Cardiac muscle cell (in vitro differentiated cells and primary cell): ENCODE results near the gene NPR3. TPM values are rescaled to one million over a fixed set of nuclear protein-coding genes. Genes with fewer than 3 reads are reported as not detected.

Source experiments
- DNase-seq, 2 donors: peaks; one replicate each; pipeline versions ENCODE4 v3.0.0 to v3.0.0-alpha.2; 2010 to 2017; ENCODE audit warnings: low read depth in 1 of 2, low spot score in 1 of 2
- H3K27ac ChIP-seq: fragments of 200-600 bp; sonication (generic); 2 replicates; pipeline ENCODE4 v1.5.1; 2016
- H3K27me3 ChIP-seq: fragments of 200-600 bp; sonication (generic); 2 replicates; pipeline ENCODE4 v1.6.0; 2016; ENCODE audit warnings: control low read depth
- H3K36me3 ChIP-seq: fragments of 200-600 bp; sonication (generic); 2 replicates; pipeline ENCODE4 v1.5.1; 2016; ENCODE audit warnings: control low read depth
- H3K4me1 ChIP-seq: fragments of 200-600 bp; sonication (generic); 2 replicates; pipeline ENCODE4 v1.8.1; 2017; ENCODE audit warnings: low read depth, mild to moderate bottlenecking, mixed run types
- H3K4me3 ChIP-seq: fragments of 200-600 bp; sonication (generic); 2 replicates; pipeline ENCODE4 v1.5.1; 2016; ENCODE audit warnings: mild to moderate bottlenecking
- H3K9me3 ChIP-seq: fragments of 200-600 bp; sonication (generic); 2 replicates; pipeline ENCODE4 v1.5.1; 2017; ENCODE audit warnings: low read depth, mild to moderate bottlenecking, control low read depth
- polyA plus RNA-seq: library from polyadenylated mRNA; unstranded; fragments of >200 nt; fragmentation: Nextera tagmentation; extraction: Ambion mirVana; gene quantifications from 2 replicates; pipeline ENCODE4 v1.2.1, GENCODE V29; 2016
- total RNA-seq: library from RNA; depleted of rRNA; stranded (reverse); fragments of >200 nt; gene quantifications from 2 replicates; pipeline ENCODE4 v1.2.3, GENCODE V29; 2016
- TF ChIP-seq, protein P1 (sequence below): IDR thresholded peaks from 2 replicates; pipeline ENCODE4 v1.5.1; 2012; ENCODE audit warnings: low read depth, mild to moderate bottlenecking, low read length

NPR3 gene
- total and polyA plus RNA-seq, 2 experiments from 2014 or later, result 0.23 to 2.7 TPM

DNA sequence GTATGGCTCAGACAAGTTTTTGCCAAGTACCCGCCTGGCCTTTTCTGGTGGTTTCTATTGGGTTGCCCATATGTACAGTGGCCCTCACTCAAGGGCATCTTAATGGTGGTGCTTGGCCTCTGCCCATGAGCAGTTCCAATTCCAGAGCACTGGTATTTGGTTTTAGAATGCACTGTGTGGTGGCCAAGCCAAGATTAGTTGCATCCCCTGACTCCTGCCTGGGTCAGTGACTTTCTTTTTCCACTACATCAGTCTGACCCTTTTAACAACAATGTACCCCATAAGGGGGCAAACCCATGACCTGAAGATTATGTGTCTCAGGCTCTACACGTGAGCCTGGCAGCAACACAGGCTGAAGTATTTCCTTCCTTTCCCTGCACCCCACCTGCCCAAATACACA lies 34.2 kb downstream of the NPR3 start:
- DNase-seq, result no peak
- Histone ChIP-seq H3K27me3 (peaks cover 20% of the 10 kb centered on the region), H3K27ac (no peak overlapping the region), H3K9me3 (no peaks in the 10 kb centered on the region), H3K4me1 (no peaks in the 10 kb centered on the region), H3K4me3 (no peak overlapping the region), H3K36me3 (no peaks in the 10 kb centered on the region)
- TF ChIP-seq, protein P1, sequence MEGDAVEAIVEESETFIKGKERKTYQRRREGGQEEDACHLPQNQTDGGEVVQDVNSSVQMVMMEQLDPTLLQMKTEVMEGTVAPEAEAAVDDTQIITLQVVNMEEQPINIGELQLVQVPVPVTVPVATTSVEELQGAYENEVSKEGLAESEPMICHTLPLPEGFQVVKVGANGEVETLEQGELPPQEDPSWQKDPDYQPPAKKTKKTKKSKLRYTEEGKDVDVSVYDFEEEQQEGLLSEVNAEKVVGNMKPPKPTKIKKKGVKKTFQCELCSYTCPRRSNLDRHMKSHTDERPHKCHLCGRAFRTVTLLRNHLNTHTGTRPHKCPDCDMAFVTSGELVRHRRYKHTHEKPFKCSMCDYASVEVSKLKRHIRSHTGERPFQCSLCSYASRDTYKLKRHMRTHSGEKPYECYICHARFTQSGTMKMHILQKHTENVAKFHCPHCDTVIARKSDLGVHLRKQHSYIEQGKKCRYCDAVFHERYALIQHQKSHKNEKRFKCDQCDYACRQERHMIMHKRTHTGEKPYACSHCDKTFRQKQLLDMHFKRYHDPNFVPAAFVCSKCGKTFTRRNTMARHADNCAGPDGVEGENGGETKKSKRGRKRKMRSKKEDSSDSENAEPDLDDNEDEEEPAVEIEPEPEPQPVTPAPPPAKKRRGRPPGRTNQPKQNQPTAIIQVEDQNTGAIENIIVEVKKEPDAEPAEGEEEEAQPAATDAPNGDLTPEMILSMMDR, result no peak

DNA sequence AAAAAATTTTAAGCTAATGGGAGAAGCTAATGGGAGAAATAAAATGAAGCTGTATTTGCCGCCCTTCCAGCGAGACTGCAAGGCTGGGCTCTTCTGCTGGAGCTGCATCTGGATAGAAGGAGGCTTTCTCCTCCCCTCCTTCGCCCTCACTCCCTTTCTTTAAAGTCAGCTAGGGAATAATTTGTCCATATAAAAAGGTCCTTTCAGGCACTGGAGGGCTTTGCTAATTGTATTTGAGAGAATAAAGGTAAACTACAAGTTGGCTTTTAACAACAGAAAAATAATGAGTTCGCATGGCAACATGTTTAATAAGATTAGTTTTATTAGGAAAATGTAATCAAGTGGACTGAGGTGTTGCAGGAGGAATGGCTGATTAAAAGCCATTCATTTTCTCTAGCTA lies 41.3 kb downstream of the NPR3 start:
- Histone ChIP-seq H3K4me3 (no peak overlapping the region), H3K27ac (no peak overlapping the region), H3K27me3 (peaks cover 6% of the 10 kb centered on the region), H3K9me3 (no peaks in the 10 kb centered on the region), H3K36me3 (no peaks in the 10 kb centered on the region), H3K4me1 (no peaks in the 10 kb centered on the region)
- no peak for DNase-seq
- TF ChIP-seq, protein P1, result no peak

DNA sequence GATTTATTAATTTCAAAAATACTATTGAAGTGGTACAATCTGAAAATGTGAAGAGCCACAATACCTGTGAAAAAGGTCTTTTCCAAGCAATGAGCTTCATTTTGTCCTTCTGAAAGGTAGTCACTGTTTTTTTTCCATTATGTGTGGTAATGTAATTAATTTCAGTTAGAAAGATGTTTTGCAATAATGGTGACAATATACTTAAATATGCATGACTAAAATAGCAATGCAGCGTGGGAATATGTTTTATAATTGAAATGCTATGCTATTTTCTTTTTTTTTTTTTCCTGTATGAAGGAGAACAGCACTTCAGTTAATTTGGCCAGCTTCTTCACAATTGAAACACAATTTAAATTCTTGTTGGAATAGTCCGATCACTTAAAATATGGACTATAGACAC lies 41.9 kb downstream of the NPR3 start:
- Histone ChIP-seq H3K4me3 (no peak overlapping the region), H3K9me3 (no peaks in the 10 kb centered on the region), H3K27me3 (peaks cover 4% of the 10 kb centered on the region), H3K4me1 (no peaks in the 10 kb centered on the region), H3K36me3 (no peaks in the 10 kb centered on the region), H3K27ac (no peak overlapping the region)
- DNase-seq, result peak in 1 of 2 donors; percentile 38
- TF ChIP-seq, protein P1, result no peak

DNA sequence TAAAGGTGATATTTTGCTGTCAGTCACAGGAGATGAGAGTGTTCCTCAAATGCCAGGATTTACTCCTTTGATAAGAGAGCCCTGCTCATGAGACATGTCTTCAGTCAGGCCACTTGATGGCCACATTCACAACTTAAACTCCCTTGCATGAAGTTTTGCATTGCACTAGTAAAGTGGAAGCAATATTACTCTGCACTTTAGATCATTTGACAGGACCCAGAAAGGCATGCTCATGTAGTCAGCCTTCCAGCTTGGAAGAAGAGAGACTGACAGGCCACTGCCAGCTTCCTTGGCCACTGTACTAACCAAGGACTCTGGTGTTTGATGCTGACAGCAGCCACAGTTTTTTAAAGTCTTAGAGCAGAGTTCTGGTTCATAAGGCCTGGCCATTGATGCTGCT lies 42.6 kb downstream of the NPR3 start:
- no peaks in the 10 kb centered on the region for H3K27me3 ChIP-seq
- no peaks in the 10 kb centered on the region for H3K36me3 ChIP-seq
- no peak overlapping the region for H3K4me3 ChIP-seq
- H3K27ac ChIP-seq, result no peak overlapping the region
- no peaks in the 10 kb centered on the region for H3K9me3 ChIP-seq
- TF ChIP-seq, protein P1, result no peak
- no peaks in the 10 kb centered on the region for H3K4me1 ChIP-seq
- DNase-seq, result no peak

DNA sequence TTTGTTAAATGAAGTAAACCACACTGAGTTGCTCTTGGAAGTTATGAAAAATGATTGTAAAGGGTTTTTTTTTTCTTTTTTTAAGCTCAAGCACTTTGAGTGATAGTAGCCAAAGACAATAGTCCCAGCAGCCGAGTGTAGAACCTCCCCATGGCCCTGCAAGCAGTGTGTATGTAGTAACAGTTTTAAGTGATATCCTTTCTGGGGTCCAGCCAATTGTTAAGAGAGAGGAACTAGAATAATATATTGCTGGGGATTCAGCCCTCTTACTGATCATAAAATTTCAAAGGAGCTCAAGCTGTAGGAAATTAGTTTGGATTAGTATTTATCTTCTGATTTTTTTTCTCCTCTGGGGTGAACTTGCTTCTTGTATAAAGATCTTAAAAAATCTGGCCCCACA lies 43.2 kb downstream of the NPR3 start:
- Histone ChIP-seq H3K27ac (no peak overlapping the region), H3K36me3 (no peaks in the 10 kb centered on the region), H3K4me1 (no peaks in the 10 kb centered on the region), H3K27me3 (no peaks in the 10 kb centered on the region), H3K4me3 (no peak overlapping the region), H3K9me3 (no peaks in the 10 kb centered on the region)
- DNase-seq, result no peak
- TF ChIP-seq, protein P1, result no peak

DNA sequence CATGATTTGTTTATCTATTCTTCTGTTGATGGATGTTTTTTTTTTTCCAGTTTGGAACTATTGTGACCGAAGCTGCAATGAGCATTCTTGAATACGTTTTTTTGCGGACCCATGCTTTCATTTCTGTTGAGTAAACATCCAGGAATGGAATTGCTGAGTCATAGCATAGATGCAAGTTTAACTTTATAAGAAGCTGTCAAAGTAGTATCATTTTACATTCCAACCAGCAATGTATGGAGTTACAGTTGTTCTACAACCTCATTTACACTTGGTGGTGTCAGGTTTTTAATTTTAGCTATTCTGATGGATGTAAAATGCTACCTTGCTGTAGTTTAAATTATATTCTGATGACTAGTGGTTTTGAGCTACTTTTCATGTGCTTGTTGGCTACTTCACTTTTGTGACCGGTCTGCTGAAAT lies 49.0 kb downstream of the NPR3 start:
- Histone ChIP-seq H3K27me3 (peaks cover under 1% of the 10 kb centered on the region), H3K9me3 (no peaks in the 10 kb centered on the region), H3K36me3 (no peaks in the 10 kb centered on the region), H3K4me1 (no peaks in the 10 kb centered on the region), H3K4me3 (no peak overlapping the region), H3K27ac (no peak overlapping the region)
- peak in 1 of 2 donors; percentile 78 for DNase-seq
- TF ChIP-seq, protein P1, result no peak
